ENCODE measurements around the gene KRT2. TPM values are rescaled to one million over a fixed set of nuclear protein-coding genes. Genes with fewer than 3 reads are reported as not detected.

KRT2 gene
- total and polyA plus RNA-seq, 2 of the 8 experiments (the other 6 are each of a cell fraction or from before 2014, with no cell fraction given): not detected

DNA sequence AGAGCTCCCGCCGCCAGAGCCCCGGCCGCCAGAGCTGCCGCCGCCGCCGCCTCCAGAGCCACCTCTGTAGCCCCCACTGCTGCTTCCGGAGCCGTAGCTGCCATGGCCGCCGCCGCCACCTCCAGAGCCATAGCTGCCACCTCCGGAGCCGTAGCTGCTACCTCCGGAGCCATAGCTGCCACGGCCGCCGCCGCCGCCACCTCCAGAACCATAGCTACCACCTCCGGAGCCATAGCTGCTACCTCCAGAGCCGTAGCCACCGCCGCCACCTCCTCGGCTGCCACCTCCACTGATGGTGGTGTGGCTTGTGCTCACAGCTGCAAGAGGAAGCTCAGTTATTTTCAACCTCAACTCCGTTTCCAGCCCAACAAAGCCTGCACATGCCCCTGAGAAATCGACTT is 23.3 kb upstream of the KRT2 start:
- no peak overlapping the region for H3K4me2 ChIP-seq (ENCODE audit: insufficient read depth in 1 of 2, low read depth in 2 of 2, low read length in 2 of 2)
- H3K79me2 ChIP-seq (ENCODE audit: control insufficient read depth in 1 of 2, insufficient read depth in 2 of 2, low read length in 2 of 2): no peaks in the 10 kb centered on the region
- ChIA-PET POLR2A (ENCODE audit: partially characterized antibody) (interaction anchor here (1.0 kb wide), 1 partner anchor 14 kb away, joined by 4 read pairs; no protein-coding TSS in a partner anchor), CTCF (ENCODE audit: partially characterized antibody) (interaction anchor here (0.6 to 4.3 kb wide), 13 partner anchors 9 to 303 kb away, joined by 3 to 16 read pairs (median 5); no protein-coding TSS in a partner anchor)
- no peak overlapping the region for H3K56ac ChIP-seq (replicated peaks; ENCODE audit: insufficient read length, low read depth, low read length)
- no peak overlapping the region for H2AFZ ChIP-seq (ENCODE audit: low read length)
- H2BK5ac ChIP-seq (ENCODE audit: low read depth, low read length): no peak overlapping the region
- H2BK12ac ChIP-seq (ENCODE audit: low read depth, low read length): no peak overlapping the region
- H3K36me3 ChIP-seq (ENCODE audit: control insufficient read depth in 2 of 4, insufficient read depth in 4 of 4, low read length in 3 of 4): no peaks in the 10 kb centered on the region
- H3K27me3 ChIP-seq (replicated peaks in 1 of 4; ENCODE audit: control insufficient read depth in 3 of 4, extremely low read depth in 1 of 4, insufficient read depth in 3 of 4, low read length in 3 of 4): no peaks in the 10 kb centered on the region; a peak in 1 of 7 replicates
- DNase-seq (ENCODE audit: low read depth in 1 of 2, low spot score in 2 of 2): no peak
- no peaks in the 10 kb centered on the region; the same call in none of the 2 replicates for H3K23me2 ChIP-seq (ENCODE audit: low read depth, low read length)
- H3K4me1 ChIP-seq (replicated peaks in 1 of 4; ENCODE audit: control insufficient read depth in 3 of 4, insufficient read depth in 4 of 4, low read length in 3 of 4): no peaks in the 10 kb centered on the region
- H2BK120ac ChIP-seq (replicated peaks; ENCODE audit: low read depth, low read length): no peak overlapping the region
- no peaks in the 10 kb centered on the region for H3K9me3 ChIP-seq (ENCODE audit: insufficient read depth in 2 of 2, low read depth in 1 of 2, low read length in 1 of 2)
- H2BK20ac ChIP-seq (ENCODE audit: low read length): no peak overlapping the region
- WGBS, 2 experiments (ENCODE audit: extremely low coverage in 1 of 2, insufficient coverage in 1 of 2, insufficient read length in 1 of 2, insufficient replicate concordance in 2 of 2, low coverage in 1 of 2, low lambda C conversion rate in 2 of 2, missing lambda C conversion rate in 1 of 2): 91% methylated on average over 27 of the region's 28 CpGs; no CpG with 5 or more reads in 1 of the 2 experiments
- no peak overlapping the region for H2AK5ac ChIP-seq (ENCODE audit: low read depth, low read length)
- H3K4ac ChIP-seq (replicated peaks; ENCODE audit: insufficient read length, low read depth, low read length): no peak overlapping the region
- no peak overlapping the region; the same call in 1 of the 2 replicates for H4K8ac ChIP-seq (ENCODE audit: extremely low read depth, insufficient read depth, low read length)
- TF ChIP-seq SIRT6 (IDR thresholded peaks at IDR 0.05; ENCODE audit: low read length) (no peak), RBBP5 (IDR thresholded peaks at IDR 0.05; ENCODE audit: borderline replicate concordance, low read depth, low read length) (no peak), POU5F1 (IDR thresholded peaks at IDR 0.05; ENCODE audit: low read depth, low read length) (no peak), RAD21 (IDR thresholded peaks at IDR 0.05 in 1 of 2, conservative IDR thresholded peaks at IDR 0.05 in 1 of 2; ENCODE audit: low read depth in 2 of 2, low read length in 2 of 2) (no peak), BCL11A (IDR thresholded peaks at IDR 0.05; ENCODE audit: low read depth in 2 of 2, low read length in 2 of 2) (no peak), KDM4A (IDR thresholded peaks at IDR 0.05; ENCODE audit: low read depth, low read length, severe bottlenecking) (no peak), KDM5A (IDR thresholded peaks at IDR 0.05; ENCODE audit: low read length) (no peak), RFX5 (IDR thresholded peaks at IDR 0.05; ENCODE audit: borderline replicate concordance, low read depth, low read length) (no peak)
- TF ChIP-seq, protein P1, sequence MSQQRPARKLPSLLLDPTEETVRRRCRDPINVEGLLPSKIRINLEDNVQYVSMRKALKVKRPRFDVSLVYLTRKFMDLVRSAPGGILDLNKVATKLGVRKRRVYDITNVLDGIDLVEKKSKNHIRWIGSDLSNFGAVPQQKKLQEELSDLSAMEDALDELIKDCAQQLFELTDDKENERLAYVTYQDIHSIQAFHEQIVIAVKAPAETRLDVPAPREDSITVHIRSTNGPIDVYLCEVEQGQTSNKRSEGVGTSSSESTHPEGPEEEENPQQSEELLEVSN (IDR thresholded peaks at IDR 0.05): no peak
- no peak for FAIRE-seq
- no peak overlapping the region for H3K18ac ChIP-seq (ENCODE audit: extremely low read depth, low read length)
- H4K20me1 ChIP-seq (replicated peaks in 1 of 2; ENCODE audit: control insufficient read depth in 1 of 2, insufficient read depth in 2 of 2, low read length in 2 of 2): no peaks in the 10 kb centered on the region
- H4K5ac ChIP-seq (ENCODE audit: insufficient read length, low read depth, low read length): no peak overlapping the region
- no peak overlapping the region for H3K9ac ChIP-seq (replicated peaks in 1 of 4; ENCODE audit: extremely low read depth in 1 of 4, low read depth in 3 of 4, low read length in 3 of 4)
- H3K79me1 ChIP-seq (ENCODE audit: low read depth, low read length): no peaks in the 10 kb centered on the region
- H4K91ac ChIP-seq (replicated peaks; ENCODE audit: insufficient read length, low read length): no peak overlapping the region
- no peak overlapping the region for H3K23ac ChIP-seq (ENCODE audit: insufficient read length)
- H3K14ac ChIP-seq (ENCODE audit: insufficient read length): no peak overlapping the region
- no peak overlapping the region for H3K4me3 ChIP-seq (ENCODE audit: extremely low read depth in 1 of 4, insufficient read depth in 2 of 4, low read depth in 3 of 4, low read length in 4 of 4)
- no peak overlapping the region for H3K27ac ChIP-seq (ENCODE audit: low read depth, low read length)
- no peak overlapping the region for H2BK15ac ChIP-seq (ENCODE audit: low read length)
